GM23338 (cell line): ENCODE measurements around the gene PTPRA. TPM values are rescaled to one million over a fixed set of nuclear protein-coding genes. Genes with fewer than 3 reads are reported as not detected.

Source experiments
- ATAC-seq: fragments of 200-7000 bp; cut with Tn5 transposase; 3 replicates; pipeline ENCODE4 v1.9.1; 2020
- DNase-seq: peaks from one replicate; pipeline ENCODE4 v3.0.0-alpha.2; 2015; ENCODE audit warnings: low spot score
- H2AFZ ChIP-seq: fragments of 200-600 bp; sonication (generic); 2 replicates; pipeline ENCODE4 v1.8.0; 2016; ENCODE audit warnings: antibody characterized with exemption, mild to moderate bottlenecking, moderate library complexity
- H3F3A ChIP-seq: fragments of 200-600 bp; sonication (generic); replicated peaks from 2 replicates; pipeline ENCODE4 v1.8.0; 2017; ENCODE audit warnings: antibody characterized with exemption, mixed run types, low read depth
- H3K27ac ChIP-seq: fragments of 200-600 bp; sonication (generic); 2 replicates; pipeline ENCODE4 v1.6.1; 2016; ENCODE audit warnings: low read depth
- H3K27me3 ChIP-seq: fragments of 200-600 bp; sonication (generic); 2 replicates; pipeline ENCODE4 v1.8.0; 2016; ENCODE audit warnings: mild to moderate bottlenecking, mixed run types, moderate library complexity; ENCODE audit not compliant: insufficient read depth
- H3K36me3 ChIP-seq: fragments of 200-600 bp; sonication (generic); 2 replicates; pipeline ENCODE4 v1.8.0; 2016; ENCODE audit warnings: mild to moderate bottlenecking; ENCODE audit not compliant: insufficient read depth
- H3K4me1 ChIP-seq: fragments of 200-600 bp; sonication (generic); 2 replicates; pipeline ENCODE4 v1.8.0; 2016; ENCODE audit warnings: mild to moderate bottlenecking, moderate library complexity; ENCODE audit not compliant: insufficient read depth
- H3K4me2 ChIP-seq: fragments of 200-600 bp; sonication (generic); 2 replicates; pipeline ENCODE4 v1.7.1; 2017; ENCODE audit warnings: mixed run types
- H3K4me3 ChIP-seq: fragments of 200-600 bp; sonication (generic); 2 replicates; pipeline ENCODE4 v1.6.1; 2016; ENCODE audit warnings: mixed run types
- H3K79me2 ChIP-seq: fragments of 200-600 bp; sonication (generic); replicated peaks from 2 replicates; pipeline ENCODE4 v1.8.0; 2017; ENCODE audit warnings: mild to moderate bottlenecking; ENCODE audit not compliant: insufficient read depth
- H3K9me2 ChIP-seq: fragments of 200-600 bp; sonication (generic); 2 replicates; pipeline ENCODE4 v1.8.0; 2017; ENCODE audit not compliant: insufficient read depth
- H4K20me1 ChIP-seq: fragments of 200-600 bp; sonication (generic); replicated peaks from 2 replicates; pipeline ENCODE4 v1.8.0; 2017; ENCODE audit warnings: mild to moderate bottlenecking; ENCODE audit not compliant: insufficient read depth
- H3K27ac Mint-ChIP-seq: 2 replicates; pipeline ENCODE4 v1.8.0; 2020; ENCODE audit warnings: inconsistent platforms, mild to moderate bottlenecking, moderate library complexity, mixed read lengths
- H3K27me3 Mint-ChIP-seq: 3 replicates; pipeline ENCODE4 v1.8.0; 2022; ENCODE audit warnings: low read depth, mild to moderate bottlenecking, moderate library complexity, mixed read lengths, inconsistent platforms; ENCODE audit not compliant: insufficient read depth, poor library complexity
- H3K36me3 Mint-ChIP-seq: 3 replicates; pipeline ENCODE4 v1.8.0; 2021; ENCODE audit warnings: low read depth, mild to moderate bottlenecking, inconsistent platforms, moderate library complexity, mixed read lengths
- H3K4me1 Mint-ChIP-seq: 3 replicates; pipeline ENCODE4 v1.8.0; 2020; ENCODE audit warnings: mild to moderate bottlenecking, inconsistent platforms, mixed read lengths
- H3K4me3 Mint-ChIP-seq: 3 replicates; pipeline ENCODE4 v1.8.0; 2021; ENCODE audit warnings: moderate library complexity, mild to moderate bottlenecking, inconsistent platforms, mixed read lengths
- H3K9me3 Mint-ChIP-seq: 3 replicates; pipeline ENCODE4 v1.8.0; 2020; ENCODE audit warnings: moderate library complexity, mild to moderate bottlenecking, inconsistent platforms, mixed read lengths
- EZH2 ChIP-seq: fragments of 200-600 bp; sonication (generic); IDR thresholded peaks from one replicate; pipeline ENCODE4 v1.8.0; 2017; ENCODE audit warnings: antibody characterized with exemption, mild to moderate bottlenecking, low read depth; ENCODE audit not compliant: unreplicated experiment
- EZH2phosphoT487 ChIP-seq: fragments of 200-600 bp; sonication (generic); IDR thresholded peaks from one replicate; pipeline ENCODE4 v1.8.1; 2018; ENCODE audit warnings: antibody characterized with exemption; ENCODE audit not compliant: unreplicated experiment
- NANOG ChIP-seq: IDR thresholded peaks from 2 replicates; pipeline ENCODE4 v1.6.1; 2016; ENCODE audit warnings: antibody characterized with exemption, borderline replicate concordance
- ZNF114 ChIP-seq: fragments of 250-450 bp; sonication (Bioruptor Pico); IDR thresholded peaks from 2 replicates; pipeline ENCODE4 v1.5.0; 2020; ENCODE audit warnings: mild to moderate bottlenecking, moderate library complexity
- ZNF331 ChIP-seq: fragments of 250-450 bp; sonication (Bioruptor Pico); IDR thresholded peaks from 2 replicates; pipeline ENCODE4 v1.5.0; 2020; ENCODE audit warnings: low read depth, mild to moderate bottlenecking, moderate library complexity
- polyA plus RNA-seq: library from polyadenylated mRNA; unstranded; fragments of >200 nt; fragmentation: Nextera tagmentation; extraction: Ambion mirVana; gene quantifications from 2 replicates; pipeline ENCODE4 v1.2.1, GENCODE V29; 2016
- total RNA-seq: library from RNA; depleted of rRNA; stranded (reverse); fragments of >200 nt; shearing (Covaris generic); gene quantifications from 2 replicates; pipeline ENCODE4 v1.2.3, GENCODE V29; 2014
- TF ChIP-seq, protein P1 (sequence below): fragments of 250-450 bp; sonication (Bioruptor Pico); IDR thresholded peaks from 2 replicates; pipeline ENCODE4 v1.5.0; 2020; ENCODE audit warnings: mild to moderate bottlenecking, moderate library complexity
- TF ChIP-seq, protein P2 (sequence below): IDR thresholded peaks from one replicate; pipeline ENCODE4 v1.6.1; 2018; ENCODE audit warnings: antibody characterized with exemption; ENCODE audit not compliant: unreplicated experiment

Gene PTPRA
- total and polyA plus RNA-seq, 2 experiments from 2014 or later, result 37.8 to 39.3 TPM

DNA sequence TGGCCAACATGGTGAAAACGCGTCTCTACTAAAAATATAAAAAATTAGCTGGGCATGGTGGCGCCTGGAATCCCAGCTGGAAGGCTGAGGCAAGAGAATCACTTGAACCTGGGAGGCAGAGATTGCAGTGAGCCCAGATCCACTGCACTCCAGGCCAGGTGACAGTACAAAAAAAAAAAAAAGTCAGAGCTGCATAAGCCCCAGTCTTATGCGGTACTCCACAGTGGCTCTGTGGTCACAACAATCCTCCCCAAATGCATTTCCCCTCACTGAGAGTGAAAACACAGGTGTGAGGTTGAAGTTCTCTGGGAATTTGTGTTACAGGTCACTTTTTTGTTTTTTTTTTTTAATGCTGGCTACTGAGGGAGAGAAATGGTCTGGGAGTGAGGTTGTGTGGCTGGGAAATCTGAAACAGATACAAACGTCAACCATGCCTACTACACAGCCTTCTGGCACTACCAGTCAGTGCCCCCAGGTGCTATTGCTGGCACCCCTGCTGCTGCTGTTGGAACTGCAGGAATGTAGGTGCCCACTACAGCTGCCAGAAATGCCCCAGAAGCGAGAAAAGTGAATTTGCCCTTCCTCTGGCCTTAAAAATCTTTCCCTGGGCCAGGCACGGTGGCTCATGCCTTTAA, 178.2 kb downstream of the PTPRA start:
- no peak overlapping the region for H3K27ac Mint-ChIP-seq
- H3K9me3 Mint-ChIP-seq, result no peaks in the 10 kb centered on the region
- H3K36me3 Mint-ChIP-seq, result peaks cover 36% of the 10 kb centered on the region
- no peak for DNase-seq
- no peak overlapping the region for H3K4me3 ChIP-seq
- H3K79me2 ChIP-seq, result peaks cover 11% of the 10 kb centered on the region
- peaks cover 4% of the 10 kb centered on the region for H3K27me3 Mint-ChIP-seq
- H3K4me1 ChIP-seq, result no peaks in the 10 kb centered on the region
- no peaks in the 10 kb centered on the region for H3K27me3 ChIP-seq
- H3F3A ChIP-seq, result peaks cover 11% of the 10 kb centered on the region; the same call in 1 of the 2 replicates
- H4K20me1 ChIP-seq, result peaks cover 10% of the 10 kb centered on the region
- H3K27ac ChIP-seq, result peak overlapping the region; percentile 39; the same call in 1 of the 2 replicates
- no peak overlapping the region for H3K4me2 ChIP-seq
- peaks cover 5% of the 10 kb centered on the region for H3K4me1 Mint-ChIP-seq
- H2AFZ ChIP-seq, result no peak overlapping the region
- TF ChIP-seq ZNF114 (CRISPR knock-in tag) (no peak), NANOG (no peak), EZH2phosphoT487 (no peak), EZH2 (no peak), ZNF331 (CRISPR knock-in tag) (no peak)
- TF ChIP-seq, protein P1, sequence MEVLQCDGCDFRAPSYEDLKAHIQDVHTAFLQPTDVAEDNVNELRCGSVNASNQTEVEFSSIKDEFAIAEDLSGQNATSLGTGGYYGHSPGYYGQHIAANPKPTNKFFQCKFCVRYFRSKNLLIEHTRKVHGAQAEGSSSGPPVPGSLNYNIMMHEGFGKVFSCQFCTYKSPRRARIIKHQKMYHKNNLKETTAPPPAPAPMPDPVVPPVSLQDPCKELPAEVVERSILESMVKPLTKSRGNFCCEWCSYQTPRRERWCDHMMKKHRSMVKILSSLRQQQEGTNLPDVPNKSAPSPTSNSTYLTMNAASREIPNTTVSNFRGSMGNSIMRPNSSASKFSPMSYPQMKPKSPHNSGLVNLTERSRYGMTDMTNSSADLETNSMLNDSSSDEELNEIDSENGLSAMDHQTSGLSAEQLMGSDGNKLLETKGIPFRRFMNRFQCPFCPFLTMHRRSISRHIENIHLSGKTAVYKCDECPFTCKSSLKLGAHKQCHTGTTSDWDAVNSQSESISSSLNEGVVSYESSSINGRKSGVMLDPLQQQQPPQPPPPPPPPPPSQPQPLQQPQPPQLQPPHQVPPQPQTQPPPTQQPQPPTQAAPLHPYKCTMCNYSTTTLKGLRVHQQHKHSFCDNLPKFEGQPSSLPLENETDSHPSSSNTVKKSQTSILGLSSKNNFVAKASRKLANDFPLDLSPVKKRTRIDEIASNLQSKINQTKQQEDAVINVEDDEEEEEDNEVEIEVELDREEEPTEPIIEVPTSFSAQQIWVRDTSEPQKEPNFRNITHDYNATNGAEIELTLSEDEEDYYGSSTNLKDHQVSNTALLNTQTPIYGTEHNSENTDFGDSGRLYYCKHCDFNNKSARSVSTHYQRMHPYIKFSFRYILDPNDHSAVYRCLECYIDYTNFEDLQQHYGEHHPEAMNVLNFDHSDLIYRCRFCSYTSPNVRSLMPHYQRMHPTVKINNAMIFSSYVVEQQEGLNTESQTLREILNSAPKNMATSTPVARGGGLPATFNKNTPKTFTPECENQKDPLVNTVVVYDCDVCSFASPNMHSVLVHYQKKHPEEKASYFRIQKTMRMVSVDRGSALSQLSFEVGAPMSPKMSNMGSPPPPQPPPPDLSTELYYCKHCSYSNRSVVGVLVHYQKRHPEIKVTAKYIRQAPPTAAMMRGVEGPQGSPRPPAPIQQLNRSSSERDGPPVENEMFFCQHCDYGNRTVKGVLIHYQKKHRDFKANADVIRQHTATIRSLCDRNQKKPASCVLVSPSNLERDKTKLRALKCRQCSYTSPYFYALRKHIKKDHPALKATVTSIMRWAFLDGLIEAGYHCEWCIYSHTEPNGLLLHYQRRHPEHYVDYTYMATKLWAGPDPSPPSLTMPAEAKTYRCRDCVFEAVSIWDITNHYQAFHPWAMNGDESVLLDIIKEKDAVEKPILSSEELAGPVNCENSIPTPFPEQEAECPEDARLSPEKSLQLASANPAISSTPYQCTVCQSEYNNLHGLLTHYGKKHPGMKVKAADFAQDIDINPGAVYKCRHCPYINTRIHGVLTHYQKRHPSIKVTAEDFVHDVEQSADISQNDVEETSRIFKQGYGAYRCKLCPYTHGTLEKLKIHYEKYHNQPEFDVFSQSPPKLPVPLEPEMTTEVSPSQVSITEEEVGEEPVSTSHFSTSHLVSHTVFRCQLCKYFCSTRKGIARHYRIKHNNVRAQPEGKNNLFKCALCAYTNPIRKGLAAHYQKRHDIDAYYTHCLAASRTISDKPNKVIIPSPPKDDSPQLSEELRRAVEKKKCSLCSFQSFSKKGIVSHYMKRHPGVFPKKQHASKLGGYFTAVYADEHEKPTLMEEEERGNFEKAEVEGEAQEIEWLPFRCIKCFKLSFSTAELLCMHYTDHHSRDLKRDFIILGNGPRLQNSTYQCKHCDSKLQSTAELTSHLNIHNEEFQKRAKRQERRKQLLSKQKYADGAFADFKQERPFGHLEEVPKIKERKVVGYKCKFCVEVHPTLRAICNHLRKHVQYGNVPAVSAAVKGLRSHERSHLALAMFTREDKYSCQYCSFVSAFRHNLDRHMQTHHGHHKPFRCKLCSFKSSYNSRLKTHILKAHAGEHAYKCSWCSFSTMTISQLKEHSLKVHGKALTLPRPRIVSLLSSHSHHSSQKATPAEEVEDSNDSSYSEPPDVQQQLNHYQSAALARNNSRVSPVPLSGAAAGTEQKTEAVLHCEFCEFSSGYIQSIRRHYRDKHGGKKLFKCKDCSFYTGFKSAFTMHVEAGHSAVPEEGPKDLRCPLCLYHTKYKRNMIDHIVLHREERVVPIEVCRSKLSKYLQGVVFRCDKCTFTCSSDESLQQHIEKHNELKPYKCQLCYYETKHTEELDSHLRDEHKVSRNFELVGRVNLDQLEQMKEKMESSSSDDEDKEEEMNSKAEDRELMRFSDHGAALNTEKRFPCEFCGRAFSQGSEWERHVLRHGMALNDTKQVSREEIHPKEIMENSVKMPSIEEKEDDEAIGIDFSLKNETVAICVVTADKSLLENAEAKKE (CRISPR knock-in tag), result no peak
- TF ChIP-seq, protein P2, sequence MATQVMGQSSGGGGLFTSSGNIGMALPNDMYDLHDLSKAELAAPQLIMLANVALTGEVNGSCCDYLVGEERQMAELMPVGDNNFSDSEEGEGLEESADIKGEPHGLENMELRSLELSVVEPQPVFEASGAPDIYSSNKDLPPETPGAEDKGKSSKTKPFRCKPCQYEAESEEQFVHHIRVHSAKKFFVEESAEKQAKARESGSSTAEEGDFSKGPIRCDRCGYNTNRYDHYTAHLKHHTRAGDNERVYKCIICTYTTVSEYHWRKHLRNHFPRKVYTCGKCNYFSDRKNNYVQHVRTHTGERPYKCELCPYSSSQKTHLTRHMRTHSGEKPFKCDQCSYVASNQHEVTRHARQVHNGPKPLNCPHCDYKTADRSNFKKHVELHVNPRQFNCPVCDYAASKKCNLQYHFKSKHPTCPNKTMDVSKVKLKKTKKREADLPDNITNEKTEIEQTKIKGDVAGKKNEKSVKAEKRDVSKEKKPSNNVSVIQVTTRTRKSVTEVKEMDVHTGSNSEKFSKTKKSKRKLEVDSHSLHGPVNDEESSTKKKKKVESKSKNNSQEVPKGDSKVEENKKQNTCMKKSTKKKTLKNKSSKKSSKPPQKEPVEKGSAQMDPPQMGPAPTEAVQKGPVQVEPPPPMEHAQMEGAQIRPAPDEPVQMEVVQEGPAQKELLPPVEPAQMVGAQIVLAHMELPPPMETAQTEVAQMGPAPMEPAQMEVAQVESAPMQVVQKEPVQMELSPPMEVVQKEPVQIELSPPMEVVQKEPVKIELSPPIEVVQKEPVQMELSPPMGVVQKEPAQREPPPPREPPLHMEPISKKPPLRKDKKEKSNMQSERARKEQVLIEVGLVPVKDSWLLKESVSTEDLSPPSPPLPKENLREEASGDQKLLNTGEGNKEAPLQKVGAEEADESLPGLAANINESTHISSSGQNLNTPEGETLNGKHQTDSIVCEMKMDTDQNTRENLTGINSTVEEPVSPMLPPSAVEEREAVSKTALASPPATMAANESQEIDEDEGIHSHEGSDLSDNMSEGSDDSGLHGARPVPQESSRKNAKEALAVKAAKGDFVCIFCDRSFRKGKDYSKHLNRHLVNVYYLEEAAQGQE, result no peak
- H3K36me3 ChIP-seq, result peaks cover 18% of the 10 kb centered on the region; the same call in 1 of the 2 replicates
- no peaks in the 10 kb centered on the region for H3K9me2 ChIP-seq
- ATAC-seq, result no peak
- no peak overlapping the region for H3K4me3 Mint-ChIP-seq
